Measurements from ENCODE around the gene PLPP1. TPM values are rescaled to one million over a fixed set of nuclear protein-coding genes. Genes with fewer than 3 reads are reported as not detected.

The PLPP1 gene
- 102 TPM for total RNA-seq
- long read RNA-seq, transcript PLPP1-201 (6 exons, 1,550 nt): minor isoform, 101 of 343 reads
- long read RNA-seq, transcript PLPP1-202 (6 exons, 1,597 nt): major isoform, 202 of 343 reads
- long read RNA-seq, partial matches to known transcripts: 18 of 343 reads
- long read RNA-seq, other reads (novel, unspliced or antisense): 22 of 343 reads

- intact Hi-C loops (cut with DNase I): loop anchor here (1.0 to 5.0 kb wide), 4 partner anchors 42 to 156 kb away; no protein-coding TSS in a partner anchor
- DNase-seq (ENCODE audit: low spot score): peak; percentile 96
These were observed at the start of gene PLPP1 for GRCh38 chr5:55534436-55535198. PLPP1 (minus strand) TSS chr5:55534964; CDS start chr5:55534629, 335 bp downstream.

- no peak for DNase-seq (ENCODE audit: low spot score)
- intact Hi-C loops (cut with DNase I): no loop called here
These were observed 48.8 kb upstream of the PLPP1 start for GRCh38 chr5:55583578-55583977.

- no peak for DNase-seq (ENCODE audit: low spot score)
- intact Hi-C loops (cut with DNase I): no loop called here
These were observed 47.5 kb upstream of the PLPP1 start for GRCh38 chr5:55582256-55582655.

- intact Hi-C loops (cut with DNase I): no loop called here
These were observed 45.3 kb upstream of the PLPP1 start for GRCh38 chr5:55580042-55580441.

GRCh38 chr5:55578771-55579170 is 44.0 kb upstream of the PLPP1 start:
- no peak for DNase-seq (ENCODE audit: low spot score)
- intact Hi-C loops (cut with DNase I): loop anchor here (5.0 kb wide), 1 partner anchor 141 kb away; no protein-coding TSS in a partner anchor

More at GRCh38 chr5:55580042-55580441, 45.3 kb upstream of the PLPP1 start:
- DNase-seq (ENCODE audit: low spot score): no peak

GRCh38 chr5:55577353-55578060 is 42.7 kb upstream of the PLPP1 start:
- intact Hi-C loops (cut with DNase I): loop anchor here (1.0 to 5.0 kb wide), 3 partner anchors 24 to 140 kb away; partner anchors contain the start of gene PLPP1
- no peak for DNase-seq (ENCODE audit: low spot score)

GRCh38 chr5:55576661-55577060 is 41.9 kb upstream of the PLPP1 start:
- intact Hi-C loops (cut with DNase I): loop anchor here (1.0 to 5.0 kb wide), 3 partner anchors 25 to 139 kb away; partner anchors contain the start of gene PLPP1
- DNase-seq (ENCODE audit: low spot score): no peak

- intact Hi-C loops (cut with DNase I): loop anchor here (2.0 to 5.0 kb wide), 2 partner anchors 41 to 139 kb away; partner anchors contain the start of gene PLPP1
- DNase-seq (ENCODE audit: low spot score): no peak
These were observed 41.2 kb upstream of the PLPP1 start for GRCh38 chr5:55575815-55576583.

GRCh38 chr5:55572600-55572999 is 37.8 kb upstream of the PLPP1 start:
- intact Hi-C loops (cut with DNase I): no loop called here
- no peak for DNase-seq (ENCODE audit: low spot score)

GRCh38 chr5:55572020-55572419 is 37.3 kb upstream of the PLPP1 start:
- no peak for DNase-seq (ENCODE audit: low spot score)
- intact Hi-C loops (cut with DNase I): no loop called here

GRCh38 chr5:55570570-55570969 is 35.8 kb upstream of the PLPP1 start:
- intact Hi-C loops (cut with DNase I): no loop called here
- DNase-seq (ENCODE audit: low spot score): no peak

GRCh38 chr5:55570026-55570425 is 35.3 kb upstream of the PLPP1 start:
- intact Hi-C loops (cut with DNase I): no loop called here
- DNase-seq (ENCODE audit: low spot score): no peak

- DNase-seq (ENCODE audit: low spot score): no peak
- intact Hi-C loops (cut with DNase I): no loop called here
These were observed 34.7 kb upstream of the PLPP1 start for GRCh38 chr5:55569513-55569865.

- no peak for DNase-seq (ENCODE audit: low spot score)
- intact Hi-C loops (cut with DNase I): no loop called here
These were observed 34.1 kb upstream of the PLPP1 start for GRCh38 chr5:55568654-55569512.

- no peak for DNase-seq (ENCODE audit: low spot score)
- intact Hi-C loops (cut with DNase I): no loop called here
These were observed 30.0 kb upstream of the PLPP1 start for GRCh38 chr5:55564721-55565120.

GRCh38 chr5:55558484-55558883 is 23.7 kb upstream of the PLPP1 start:
- no peak for DNase-seq (ENCODE audit: low spot score)
- intact Hi-C loops (cut with DNase I): no loop called here

GRCh38 chr5:55557123-55557522 is 22.4 kb upstream of the PLPP1 start:
- intact Hi-C loops (cut with DNase I): no loop called here
- no peak for DNase-seq (ENCODE audit: low spot score)

- intact Hi-C loops (cut with DNase I): no loop called here
- DNase-seq (ENCODE audit: low spot score): no peak
These were observed 19.9 kb upstream of the PLPP1 start for GRCh38 chr5:55554585-55555202.
